ENCODE measurements around the gene RBM24. TPM values are rescaled to one million over a fixed set of nuclear protein-coding genes. Genes with fewer than 3 reads are reported as not detected.

Gene RBM24
- total and polyA plus RNA-seq, 9 of the 15 experiments (the other 6 are each of a cell fraction or from before 2014, with no cell fraction given) = not detected

DNA sequence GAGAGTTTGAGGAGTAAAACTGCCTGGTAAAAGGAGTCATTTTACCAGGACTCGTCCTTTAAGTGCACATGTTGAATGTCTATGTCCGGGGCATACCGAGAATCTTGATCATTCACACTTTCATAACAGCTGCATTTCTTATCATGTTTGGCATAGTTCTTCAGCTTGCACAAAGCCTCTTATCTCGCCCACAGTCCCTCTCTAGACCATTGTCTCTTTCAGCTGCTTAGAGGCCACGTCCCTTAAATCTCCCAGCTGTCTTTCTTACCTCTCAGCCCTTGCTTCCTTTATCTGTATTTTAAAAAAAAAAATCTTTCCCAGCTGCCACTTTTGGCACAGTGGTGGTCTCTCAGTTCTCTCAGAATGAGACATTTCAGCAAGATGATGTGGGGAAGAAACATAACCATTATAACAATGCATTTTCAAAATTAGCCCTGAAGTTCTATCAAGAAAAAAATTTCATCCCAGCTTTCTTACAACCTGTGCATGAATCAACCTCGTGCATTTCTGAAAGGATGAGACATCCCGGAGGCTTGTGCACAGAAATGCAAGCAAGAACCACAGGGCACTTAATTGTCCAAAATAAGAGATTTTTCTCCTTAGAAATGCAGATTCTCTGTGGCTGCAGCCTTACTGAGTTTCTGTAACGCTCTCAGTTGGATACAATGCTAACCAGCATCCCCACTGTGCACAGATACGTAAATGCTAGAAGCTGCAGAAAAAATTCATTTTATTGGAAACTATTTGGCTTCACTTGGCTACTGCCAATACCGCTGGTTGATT is 24.2 kb downstream of the RBM24 start (continued):
- TF ChIP-seq, protein P1, sequence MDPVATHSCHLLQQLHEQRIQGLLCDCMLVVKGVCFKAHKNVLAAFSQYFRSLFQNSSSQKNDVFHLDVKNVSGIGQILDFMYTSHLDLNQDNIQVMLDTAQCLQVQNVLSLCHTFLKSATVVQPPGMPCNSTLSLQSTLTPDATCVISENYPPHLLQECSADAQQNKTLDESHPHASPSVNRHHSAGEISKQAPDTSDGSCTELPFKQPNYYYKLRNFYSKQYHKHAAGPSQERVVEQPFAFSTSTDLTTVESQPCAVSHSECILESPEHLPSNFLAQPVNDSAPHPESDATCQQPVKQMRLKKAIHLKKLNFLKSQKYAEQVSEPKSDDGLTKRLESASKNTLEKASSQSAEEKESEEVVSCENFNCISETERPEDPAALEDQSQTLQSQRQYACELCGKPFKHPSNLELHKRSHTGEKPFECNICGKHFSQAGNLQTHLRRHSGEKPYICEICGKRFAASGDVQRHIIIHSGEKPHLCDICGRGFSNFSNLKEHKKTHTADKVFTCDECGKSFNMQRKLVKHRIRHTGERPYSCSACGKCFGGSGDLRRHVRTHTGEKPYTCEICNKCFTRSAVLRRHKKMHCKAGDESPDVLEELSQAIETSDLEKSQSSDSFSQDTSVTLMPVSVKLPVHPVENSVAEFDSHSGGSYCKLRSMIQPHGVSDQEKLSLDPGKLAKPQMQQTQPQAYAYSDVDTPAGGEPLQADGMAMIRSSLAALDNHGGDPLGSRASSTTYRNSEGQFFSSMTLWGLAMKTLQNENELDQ (CRISPR knock-in tag; IDR thresholded peaks at IDR 0.05; ENCODE audit: borderline replicate concordance) = no peak
- TF ChIP-seq CXXC5 (CRISPR knock-in tag; IDR thresholded peaks at IDR 0.05) = 0 out of 2 replicates have a peak, but pooled peaks have one; percentile 34
- no peak for TF ChIP-seq PPARD (CRISPR knock-in tag; IDR thresholded peaks at IDR 0.05)
- no peak for TF ChIP-seq FIP1L1 (IDR thresholded peaks at IDR 0.05; ENCODE audit: low read depth, low read length, poor library complexity, severe bottlenecking)
- peak in 1 of 2 experiments; percentile 69; a peak in 1 of 4 replicates for TF ChIP-seq TEAD1 (CRISPR knock-in tag; IDR thresholded peaks at IDR 0.05)
- no peak; the same call in 1 of the 2 replicates for TF ChIP-seq DMBX1 (CRISPR knock-in tag; IDR thresholded peaks at IDR 0.05; ENCODE audit: borderline replicate concordance)
